T-cell (primary cell): ENCODE data around the gene FOS. TPM values are rescaled to one million over a fixed set of nuclear protein-coding genes. Genes with fewer than 3 reads are reported as not detected.
A peak's percentile ranks its signal among the peaks of the same experiment; 100 is the strongest.

Source experiments
- ATAC-seq, 4 experiments: fragments of 200-7000 bp in 3 of 4; fragments of 150-1000 bp in 1 of 4; cut with Tn5 transposase; replicated peaks in 1 of 4; 1 replicate in 3 of 4; 2 replicates in 1 of 4; pipeline ENCODE4 v1.10.0; 2021; ENCODE audit warnings: moderate library complexity in 3 of 4, mild to moderate bottlenecking in 2 of 4, moderate number of reproducible peaks in 1 of 4
- CTCF ChIA-PET, 2 donors: fragments of 300-600 bp; sonication (Branson Sonifier 250); formaldehyde crosslinking; loops; one replicate each; lab custom pipeline; 2022; ENCODE audit warnings: antibody characterized with exemption in 2 of 2; lab: Charles Lee
- POLR2A ChIA-PET, 2 donors: fragments of 300-600 bp; sonication (Branson Sonifier 250); formaldehyde crosslinking; loops; one replicate each; lab custom pipeline; 2022; ENCODE audit warnings: antibody characterized with exemption in 2 of 2; lab: Charles Lee
- DNase-seq, 35 experiments: peaks; one replicate each; pipeline versions ENCODE4 v3.0.0 to v3.0.0-alpha.2; 2013 to 2023
- H3K27ac ChIP-seq: one replicate; pipeline ENCODE4 v1.5.1; 2013; ENCODE audit warnings: low read length
- H3K27me3 ChIP-seq, 2 experiments: replicated peaks in 1 of 2; 1 replicate in 1 of 2; 2 replicates in 1 of 2; pipeline versions ENCODE4 v1.6.1 to v1.7.0; 2013; ENCODE audit warnings: low read length in 1 of 2, mixed read lengths in 1 of 2; ENCODE audit not compliant: control insufficient read depth in 2 of 2, insufficient read depth in 2 of 2; ENCODE audit errors: extremely low read depth in 1 of 2
- H3K36me3 ChIP-seq, 2 donors: 1 replicate in 1 of 2; 2 replicates in 1 of 2; pipeline versions ENCODE4 v1.6.1 to v1.7.0; 2013; ENCODE audit warnings: low read length in 1 of 2; ENCODE audit not compliant: control insufficient read depth in 2 of 2, insufficient read depth in 1 of 2; ENCODE audit errors: extremely low read depth in 1 of 2
- H3K4me1 ChIP-seq, 2 experiments: 1 replicate in 1 of 2; 2 replicates in 1 of 2; pipeline versions ENCODE4 v1.6.1 to v1.7.0; 2013; ENCODE audit warnings: low read length in 2 of 2, mixed read lengths in 1 of 2; ENCODE audit not compliant: insufficient read depth in 2 of 2, control insufficient read depth in 1 of 2; ENCODE audit errors: extremely low read depth in 1 of 2
- H3K4me3 ChIP-seq, 2 donors: 1 replicate in 1 of 2; 2 replicates in 1 of 2; pipeline versions ENCODE4 v1.5.1 to v1.7.0; 2013; ENCODE audit warnings: mild to moderate bottlenecking in 2 of 2, low read length in 1 of 2, moderate library complexity in 1 of 2; ENCODE audit not compliant: control insufficient read depth in 1 of 2; ENCODE audit errors: extremely low read depth in 1 of 2
- H3K9me3 ChIP-seq: 2 replicates; pipeline ENCODE4 v1.7.0; 2013
- H3K27ac Mint-ChIP-seq, 2 donors: one replicate each; pipeline ENCODE4 v1.8.0; 2020 to 2021; ENCODE audit warnings: mild to moderate bottlenecking in 2 of 2, mixed read lengths in 2 of 2
- H3K27me3 Mint-ChIP-seq, 2 donors: one replicate each; pipeline ENCODE4 v1.8.0; 2021 to 2022; ENCODE audit warnings: mixed read lengths in 2 of 2
- H3K36me3 Mint-ChIP-seq: one replicate; pipeline ENCODE4 v1.8.0; 2021; ENCODE audit warnings: mixed read lengths
- H3K4me1 Mint-ChIP-seq, 3 donors: one replicate each; pipeline ENCODE4 v1.8.0; 2020 to 2022; ENCODE audit warnings: mixed read lengths in 3 of 3, mild to moderate bottlenecking in 1 of 3
- H3K4me3 Mint-ChIP-seq, 3 donors: one replicate each; pipeline ENCODE4 v1.8.0; 2020 to 2022; ENCODE audit warnings: mild to moderate bottlenecking in 3 of 3, mixed read lengths in 3 of 3, moderate library complexity in 3 of 3
- H3K9me3 Mint-ChIP-seq, 3 donors: one replicate each; pipeline ENCODE4 v1.8.0; 2020 to 2022; ENCODE audit warnings: mixed read lengths in 3 of 3
- WGBS: methylation state at CpG from one replicate; pipeline ENCODE4 v1.1.5; 2013; ENCODE audit warnings: missing lambda C conversion rate; ENCODE audit not compliant: insufficient coverage; 5-methylcytosine and 5-hydroxymethylcytosine counted together
- total RNA-seq, 35 experiments: library from RNA in 6 of 35; stranded (reverse) in 6 of 35; fragments of 120-200 nt in 1 of 35; gene quantifications; one replicate each; pipeline versions ENCODE4 v1.2.1 to v1.2.4 and lab custom pipeline; 2013 to 2026

FOS gene
- total RNA-seq, 5 donors from 2014 or later (not counting 1 experiment from before 2014, with no cell fraction given) = 20.4 to 2,951 (median 27.1) TPM

GRCh38 chr14:75247286-75247922 is 31.2 kb upstream of the FOS start:
- no peaks in the 10 kb centered on the region for H3K36me3 Mint-ChIP-seq
- Histone ChIP-seq H3K4me1 (peaks cover 45 to 59% of the 10 kb centered on the region in 2 experiments), H3K36me3 (no peaks in the 10 kb centered on the region), H3K9me3 (no peaks in the 10 kb centered on the region), H3K27me3 (no peaks in the 10 kb centered on the region), H3K27ac (peak overlapping the region; percentile 83), H3K4me3 (peak overlapping the region; percentile 30 to 38)
- no peaks in the 10 kb centered on the region for H3K27me3 Mint-ChIP-seq
- 0% methylated on average over 8 of the region's 15 CpGs for WGBS
- H3K4me1 Mint-ChIP-seq = peaks cover 59 to 63% (median 60%) of the 10 kb centered on the region in 3 donors
- ATAC-seq (peak; percentile 43 to 58 (median 56)), DNase-seq (peak; percentile 26 to 90 (median 74))
- POLR2A ChIA-PET = interaction anchor here (0.6 to 4.2 kb wide), 17 partner anchors 9 to 274 kb away, joined by 3 to 52 read pairs (median 4); partner anchors contain the start of gene FOS (in 1 of the 2)
- peak overlapping the region; percentile 88 to 90 for H3K27ac Mint-ChIP-seq
- CTCF ChIA-PET = interaction anchor here (0.6 to 3.9 kb wide), 9 partner anchors 9 to 116 kb away, joined by 3 to 32 read pairs (median 4); no protein-coding TSS in a partner anchor
- H3K4me3 Mint-ChIP-seq = peak overlapping the region; percentile 47 to 72 (median 55)
- H3K9me3 Mint-ChIP-seq = no peaks in the 10 kb centered on the region

DNA sequence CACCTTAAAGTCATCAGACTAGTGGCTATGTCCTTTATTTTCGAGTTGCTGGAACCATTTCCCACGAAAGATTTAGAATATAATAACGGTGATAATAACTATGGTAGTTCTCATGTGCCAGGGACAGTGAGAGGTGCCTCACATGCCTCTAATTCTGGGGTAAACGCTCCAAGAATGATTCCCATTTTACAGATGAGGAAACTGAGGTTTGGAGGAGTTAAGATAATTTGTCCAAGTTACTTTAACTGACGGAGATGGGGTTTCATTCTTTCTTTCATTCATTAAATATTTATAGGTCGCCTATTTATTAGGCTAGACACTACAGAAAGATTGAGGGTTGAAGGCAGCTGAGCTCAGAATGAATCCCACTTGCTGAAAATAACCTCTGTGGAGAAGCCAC is 30.7 kb upstream of the FOS start:
- Histone ChIP-seq H3K36me3 (no peaks in the 10 kb centered on the region), H3K27ac (peak overlapping the region; percentile 83), H3K9me3 (no peaks in the 10 kb centered on the region), H3K4me3 (peak overlapping the region; percentile 30 to 38), H3K27me3 (no peaks in the 10 kb centered on the region), H3K4me1 (peaks cover 45 to 61% of the 10 kb centered on the region in 2 experiments)
- Mint-ChIP-seq H3K27ac (peak overlapping the region; percentile 88 to 90), H3K9me3 (no peaks in the 10 kb centered on the region), H3K4me1 (peaks cover 59 to 63% (median 62%) of the 10 kb centered on the region in 3 donors), H3K4me3 (peak overlapping the region; percentile 47 to 72 (median 55)), H3K27me3 (no peaks in the 10 kb centered on the region), H3K36me3 (no peaks in the 10 kb centered on the region)
- CTCF ChIA-PET = interaction anchor here (0.6 to 3.9 kb wide), 8 partner anchors 9 to 117 kb away, joined by 3 to 32 read pairs (median 5); no protein-coding TSS in a partner anchor
- no peak for ATAC-seq
- POLR2A ChIA-PET = interaction anchor here (0.6 to 4.2 kb wide), 16 partner anchors 8 to 273 kb away, joined by 3 to 52 read pairs (median 4); partner anchors contain the start of gene FOS (in 1 of the 2)
- WGBS = no CpG with 5 or more reads among the region's 6 CpGs
- DNase-seq = no peak

DNA sequence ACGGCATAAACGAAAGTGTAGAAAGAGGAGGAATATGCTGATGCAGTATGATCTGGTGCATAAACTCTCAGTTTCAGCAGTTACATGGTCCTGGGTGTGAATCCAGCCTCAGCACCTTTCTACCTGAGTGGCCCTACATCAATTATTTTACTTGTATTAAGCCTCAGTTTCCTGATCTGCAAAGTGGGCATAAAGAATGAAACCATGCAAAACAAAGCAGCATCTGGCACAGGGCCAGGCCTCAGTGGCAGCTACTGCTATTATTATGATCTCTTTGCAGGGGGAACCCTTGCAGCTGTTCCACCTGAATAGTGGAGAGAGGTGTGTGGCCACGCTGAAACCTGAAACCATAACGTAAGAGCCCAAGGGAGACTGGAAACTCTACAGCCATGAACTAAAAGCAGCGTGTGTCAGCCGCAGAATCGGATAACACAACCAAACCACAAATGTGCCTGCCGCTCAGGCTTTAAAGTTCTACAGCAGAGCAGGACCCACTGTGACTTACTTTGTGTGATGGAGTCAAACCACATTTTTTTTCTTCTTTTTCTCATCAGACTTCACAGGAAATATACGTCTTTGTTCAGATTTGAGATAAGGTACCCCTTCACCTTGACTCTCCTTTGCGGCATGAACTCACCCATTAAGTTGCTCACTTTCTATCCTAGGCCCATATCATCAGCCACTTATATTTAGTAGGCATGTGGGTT is 29.2 kb upstream of the FOS start:
- Histone ChIP-seq H3K4me1 (peaks cover 45 to 64% of the 10 kb centered on the region in 2 experiments), H3K9me3 (no peaks in the 10 kb centered on the region), H3K36me3 (no peaks in the 10 kb centered on the region), H3K4me3 (peak overlapping the region; percentile 20 to 29), H3K27me3 (peaks cover 0 to 2% of the 10 kb centered on the region in 2 experiments), H3K27ac (peak overlapping the region; percentile 90)
- Mint-ChIP-seq H3K36me3 (no peaks in the 10 kb centered on the region), H3K27me3 (no peaks in the 10 kb centered on the region), H3K4me1 (peaks cover 59 to 68% (median 66%) of the 10 kb centered on the region in 3 donors), H3K4me3 (peak overlapping the region; percentile 43 to 72 (median 44)), H3K9me3 (no peaks in the 10 kb centered on the region), H3K27ac (peak overlapping the region; percentile 85 to 88)
- peak; percentile 80 to 89 (median 88) for ATAC-seq
- DNase-seq = peak; percentile 47 to 96 (median 85)
- WGBS = no CpG with 5 or more reads among the region's 10 CpGs
- ChIA-PET CTCF (interaction anchor here (0.6 to 3.9 kb wide), 7 partner anchors 10 to 52 kb away, joined by 3 to 32 read pairs (median 4); no protein-coding TSS in a partner anchor), POLR2A (interaction anchor here (0.6 to 4.2 kb wide), 14 partner anchors 9 to 74 kb away, joined by 3 to 52 read pairs (median 4); partner anchors contain the start of gene FOS (in 1 of the 2))

- DNase-seq (no peak), ATAC-seq (peak in 1 of 4 experiments; percentile 6)
- CTCF ChIA-PET = interaction anchor here (0.6 to 3.9 kb wide), 4 partner anchors 9 to 45 kb away, joined by 3 to 32 read pairs (median 4); no protein-coding TSS in a partner anchor
- no peaks in the 10 kb centered on the region for H3K36me3 Mint-ChIP-seq
- Histone ChIP-seq H3K27me3 (peaks cover 0 to 8% of the 10 kb centered on the region in 2 experiments), H3K4me3 (no peak overlapping the region), H3K9me3 (no peaks in the 10 kb centered on the region), H3K36me3 (no peaks in the 10 kb centered on the region), H3K27ac (peak overlapping the region; percentile 90), H3K4me1 (peaks cover 45 to 67% of the 10 kb centered on the region in 2 experiments)
- peaks cover 59 to 73% (median 66%) of the 10 kb centered on the region in 3 donors for H3K4me1 Mint-ChIP-seq
- no peaks in the 10 kb centered on the region for H3K9me3 Mint-ChIP-seq
- no CpG with 5 or more reads among the region's 2 CpGs for WGBS
- no peaks in the 10 kb centered on the region for H3K27me3 Mint-ChIP-seq
- H3K4me3 Mint-ChIP-seq = peak overlapping the region in 2 of 3 donors; percentile 43 to 72
- H3K27ac Mint-ChIP-seq = peak overlapping the region; percentile 85 to 88
- POLR2A ChIA-PET = interaction anchor here (0.7 to 4.2 kb wide), 11 partner anchors 9 to 74 kb away, joined by 3 to 52 read pairs (median 6); partner anchors contain the start of gene FOS (in 1 of the 2)
Measured at GRCh38 chr14:75249958-75250336, 28.7 kb upstream of the FOS start.

GRCh38 chr14:75250800-75251199 is 27.8 kb upstream of the FOS start:
- Histone ChIP-seq H3K36me3 (no peaks in the 10 kb centered on the region), H3K4me1 (peaks cover 45 to 67% of the 10 kb centered on the region in 2 experiments), H3K9me3 (no peaks in the 10 kb centered on the region), H3K27ac (peak overlapping the region; percentile 90), H3K4me3 (no peak overlapping the region), H3K27me3 (peaks cover 0 to 8% of the 10 kb centered on the region in 2 experiments)
- Mint-ChIP-seq H3K27me3 (no peaks in the 10 kb centered on the region), H3K27ac (peak overlapping the region in 1 of 2 donors; percentile 65), H3K36me3 (no peaks in the 10 kb centered on the region), H3K4me3 (peak overlapping the region in 1 of 3 donors; percentile 51), H3K4me1 (peaks cover 58 to 72% (median 65%) of the 10 kb centered on the region in 3 donors), H3K9me3 (no peaks in the 10 kb centered on the region)
- no peak for DNase-seq
- POLR2A ChIA-PET = interaction anchor here (0.5 to 4.2 kb wide), 4 partner anchors 8 to 32 kb away, joined by 3 to 49 read pairs (median 8); no protein-coding TSS in a partner anchor
- 91% methylated on average over 2 of the region's 4 CpGs for WGBS
- ATAC-seq = no peak
- CTCF ChIA-PET = interaction anchor here in 1 of 2 donors (1.0 kb wide), 1 partner anchor 8 kb away, joined by 3 read pairs; no protein-coding TSS in a partner anchor
